ENCODE results near the gene STK11IP.

Gene STK11IP

GRCh38 chr2:219661197-219661954, 63.7 kb downstream of the STK11IP start:
- DNase-seq = no peak

DNA sequence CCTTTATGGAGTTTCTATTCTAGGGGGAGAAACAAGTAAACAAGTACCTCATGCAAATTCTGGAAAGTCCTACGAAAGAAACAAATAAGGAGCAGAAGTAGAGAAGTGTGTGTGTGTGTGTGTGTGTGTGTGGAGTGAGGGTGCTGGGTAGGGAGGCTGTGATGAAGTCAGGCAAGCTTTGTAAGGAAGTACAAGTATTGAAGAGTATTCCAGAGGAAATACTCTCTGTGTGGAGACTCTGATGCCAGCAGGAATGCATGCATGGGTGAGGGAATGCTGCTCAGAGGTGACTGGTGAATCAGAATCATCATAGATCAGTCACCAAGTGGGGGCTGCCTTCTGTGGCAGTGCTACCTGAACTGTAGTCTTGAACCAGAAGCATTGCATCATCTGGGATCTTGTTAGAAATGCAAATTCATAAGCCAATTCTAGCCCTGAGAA, 64.3 kb downstream of the STK11IP start:
- no peak for DNase-seq

GRCh38 chr2:219662566-219662965, 64.9 kb downstream of the STK11IP start:
- no peak for DNase-seq

DNA sequence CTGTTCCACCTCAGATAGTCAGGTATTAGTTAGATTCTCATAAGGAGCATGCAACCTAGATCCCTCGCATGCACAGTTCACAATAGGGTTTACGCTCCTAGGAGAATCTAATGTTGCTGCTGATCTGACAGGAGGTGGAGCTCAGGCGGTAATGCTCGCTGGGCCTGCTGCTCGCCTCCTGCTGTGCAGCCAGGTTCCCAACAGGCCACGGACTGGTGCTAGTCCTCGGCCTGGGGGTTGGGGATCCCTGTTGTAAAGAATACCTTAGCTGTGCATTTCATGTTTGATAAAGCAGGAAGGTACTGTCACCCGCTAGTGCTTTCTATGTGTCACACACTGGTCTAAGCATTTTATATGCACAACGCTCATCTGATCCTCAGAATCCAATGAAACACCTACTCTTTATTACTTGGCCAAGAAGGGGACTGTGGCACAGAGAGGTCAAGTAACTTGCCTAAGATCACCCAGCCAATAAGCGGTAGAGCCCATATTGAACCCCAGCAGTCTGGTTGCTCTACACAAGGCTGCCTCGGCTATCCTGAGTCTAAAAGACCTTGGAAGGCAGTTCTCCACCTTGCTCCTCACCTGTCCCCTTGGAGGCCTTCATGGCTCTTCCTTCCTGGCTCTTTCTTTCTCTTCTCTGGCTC, 65.6 kb downstream of the STK11IP start:
- no peak for DNase-seq

- DNase-seq = no peak
Measured at GRCh38 chr2:219664041-219664440, 66.4 kb downstream of the STK11IP start.

- no peak for DNase-seq
Measured at GRCh38 chr2:219664944-219665343, 67.3 kb downstream of the STK11IP start.

DNA sequence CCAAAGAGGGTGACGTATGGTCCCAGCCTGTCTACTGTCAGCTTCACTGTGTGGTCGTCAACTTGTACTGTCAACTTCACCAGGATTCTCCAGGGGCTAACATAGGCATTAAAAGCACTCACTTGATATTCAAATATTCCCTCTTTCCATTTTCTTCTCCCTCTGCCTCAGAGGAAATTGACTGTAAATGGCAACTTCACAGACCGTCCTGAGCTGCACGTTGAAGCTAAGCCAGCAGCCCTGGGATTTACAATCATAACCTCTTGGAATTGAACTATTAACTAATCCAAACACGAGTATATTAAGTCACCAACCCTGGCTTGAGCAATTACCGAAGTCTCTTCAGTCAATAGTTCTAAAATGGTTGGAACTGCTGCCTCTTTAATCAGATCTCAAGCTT, 68.3 kb downstream of the STK11IP start:
- no peak for DNase-seq
